AG09309 (cell line): ENCODE results near the gene VMAC.

Source experiments
- DNase-seq: peaks from one replicate; pipeline ENCODE4 v3.0.0-alpha.2; 2010; ENCODE audit warnings: low read depth
- H3K4me3 ChIP-seq: 2 replicates; pipeline ENCODE4 v1.5.1; 2011; ENCODE audit warnings: mild to moderate bottlenecking, low read depth, low read length, moderate library complexity; ENCODE audit not compliant: control insufficient read depth
- TF ChIP-seq, protein P1 (sequence below): IDR thresholded peaks from 2 replicates; pipeline ENCODE4 v1.5.1; 2011; ENCODE audit warnings: mild to moderate bottlenecking, low read depth, low read length, inconsistent platforms; ENCODE audit not compliant: insufficient read depth, control insufficient read depth; ENCODE audit errors: missing control alignments

VMAC gene

GRCh38 chr19:5900976-5901375 lies 3.7 kb upstream of the VMAC start:
- TF ChIP-seq, protein P1, sequence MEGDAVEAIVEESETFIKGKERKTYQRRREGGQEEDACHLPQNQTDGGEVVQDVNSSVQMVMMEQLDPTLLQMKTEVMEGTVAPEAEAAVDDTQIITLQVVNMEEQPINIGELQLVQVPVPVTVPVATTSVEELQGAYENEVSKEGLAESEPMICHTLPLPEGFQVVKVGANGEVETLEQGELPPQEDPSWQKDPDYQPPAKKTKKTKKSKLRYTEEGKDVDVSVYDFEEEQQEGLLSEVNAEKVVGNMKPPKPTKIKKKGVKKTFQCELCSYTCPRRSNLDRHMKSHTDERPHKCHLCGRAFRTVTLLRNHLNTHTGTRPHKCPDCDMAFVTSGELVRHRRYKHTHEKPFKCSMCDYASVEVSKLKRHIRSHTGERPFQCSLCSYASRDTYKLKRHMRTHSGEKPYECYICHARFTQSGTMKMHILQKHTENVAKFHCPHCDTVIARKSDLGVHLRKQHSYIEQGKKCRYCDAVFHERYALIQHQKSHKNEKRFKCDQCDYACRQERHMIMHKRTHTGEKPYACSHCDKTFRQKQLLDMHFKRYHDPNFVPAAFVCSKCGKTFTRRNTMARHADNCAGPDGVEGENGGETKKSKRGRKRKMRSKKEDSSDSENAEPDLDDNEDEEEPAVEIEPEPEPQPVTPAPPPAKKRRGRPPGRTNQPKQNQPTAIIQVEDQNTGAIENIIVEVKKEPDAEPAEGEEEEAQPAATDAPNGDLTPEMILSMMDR = no peak

DNA sequence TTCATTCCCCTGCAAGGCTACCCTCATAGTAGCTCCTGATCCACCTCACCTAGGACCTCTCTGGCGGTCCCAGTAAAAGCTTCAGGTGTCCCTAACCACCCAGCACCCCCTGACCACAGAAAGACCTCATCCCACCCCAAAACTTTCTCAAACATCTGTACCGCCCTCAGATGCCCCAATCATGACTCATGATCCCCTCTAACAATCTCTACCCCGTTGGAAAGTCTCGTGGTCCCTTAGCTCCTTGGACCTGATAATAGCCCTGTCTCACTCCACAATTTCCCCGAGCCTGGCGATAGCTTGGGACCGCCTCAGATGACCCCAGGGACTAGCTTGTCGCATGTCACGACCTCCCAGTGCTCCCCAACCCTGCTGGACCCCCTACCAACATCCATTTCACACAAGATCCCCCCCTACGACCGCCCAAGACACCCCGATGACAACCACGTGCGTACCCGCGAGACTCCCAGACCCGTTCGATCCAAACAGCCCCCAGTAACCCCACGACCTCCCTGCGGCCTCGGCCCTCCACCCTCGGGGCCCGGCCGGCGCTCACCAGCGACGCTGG lies 1.5 kb upstream of the VMAC start:
- no peak for DNase-seq
- TF ChIP-seq, protein P1 = no peak
- peak overlapping the region; percentile 96 for H3K4me3 ChIP-seq

More at GRCh38 chr19:5900976-5901375, 3.7 kb upstream of the VMAC start:
- no peak overlapping the region for H3K4me3 ChIP-seq
- no peak for DNase-seq

GRCh38 chr19:5903624-5904351 lies 884 bp upstream of the VMAC start, which contains the start of gene NDUFA11:
NDUFA11 (minus strand) TSS chr19:5903790; CDS start chr19:5903708, 82 bp downstream.
- TF ChIP-seq, protein P1 = no peak
- DNase-seq = no peak
- peak within 1 kb of the TSS; percentile 96 for H3K4me3 ChIP-seq

- TF ChIP-seq, protein P1 = no peak
These were observed 574 bp downstream of the VMAC start for GRCh38 chr19:5905114-5905778.

DNA sequence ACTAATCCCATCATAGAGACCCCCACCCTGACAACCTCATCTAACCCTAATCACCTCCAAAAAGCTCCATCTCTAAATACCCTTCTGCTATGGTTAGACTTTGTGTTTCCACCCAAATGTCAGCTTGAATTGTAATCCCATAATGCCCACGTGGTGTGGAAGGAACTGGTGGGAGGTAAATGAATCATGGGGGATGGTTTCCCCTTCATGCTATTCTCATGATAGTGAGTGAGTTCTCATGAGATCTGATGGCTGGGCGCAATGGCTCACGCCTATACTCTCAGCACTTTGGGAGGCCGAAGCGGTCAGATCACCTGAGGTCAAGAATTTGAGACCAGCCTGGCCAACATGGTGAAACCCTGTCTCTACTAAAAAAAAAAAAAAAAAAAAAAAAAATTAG lies 2.6 kb downstream of the VMAC start:
- DNase-seq = no peak
- TF ChIP-seq, protein P1 = no peak
- no peak overlapping the region for H3K4me3 ChIP-seq

More at GRCh38 chr19:5905114-5905778, 574 bp downstream of the VMAC start:
- H3K4me3 ChIP-seq = peak overlapping the region; percentile 60
- DNase-seq = no peak

DNA sequence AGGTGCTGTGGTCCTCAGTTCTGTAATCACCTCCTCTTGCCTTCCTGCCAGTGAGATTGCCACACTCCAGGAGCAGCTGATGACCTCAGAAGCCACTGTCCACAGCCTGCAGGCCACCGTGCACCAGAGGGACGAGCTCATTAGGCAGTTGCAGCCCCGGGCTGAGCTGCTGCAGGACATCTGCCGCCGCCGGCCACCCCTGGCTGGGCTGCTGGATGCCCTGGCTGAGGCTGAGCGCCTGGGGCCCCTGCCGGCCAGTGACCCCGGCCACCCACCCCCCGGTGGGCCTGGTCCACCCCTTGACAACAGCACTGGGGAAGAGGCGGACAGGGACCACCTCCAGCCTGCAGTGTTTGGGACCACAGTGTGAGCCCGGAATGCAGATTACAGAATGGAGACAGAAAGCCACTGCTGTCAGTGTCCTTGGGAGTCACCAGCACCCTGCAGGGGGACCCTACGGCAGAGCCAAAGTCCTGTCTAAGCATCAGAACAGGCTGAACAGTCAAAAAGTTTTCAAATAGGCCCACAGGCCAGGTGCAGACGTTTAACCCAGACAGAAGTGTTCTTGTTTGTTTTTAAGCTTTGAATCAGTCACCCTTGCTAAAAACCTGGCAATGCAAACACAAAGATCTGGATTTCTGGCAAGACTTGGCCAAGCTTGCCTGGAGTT lies 4.2 kb downstream of the VMAC start:
- TF ChIP-seq, protein P1 = no peak
- no peak for DNase-seq
- no peak overlapping the region for H3K4me3 ChIP-seq
